Measurements from ENCODE around the gene SIPA1. TPM values are rescaled to one million over a fixed set of nuclear protein-coding genes. Genes with fewer than 3 reads are reported as not detected.

Gene SIPA1
- total and polyA plus RNA-seq, 9 of the 15 experiments (the other 6 are each of a cell fraction or from before 2014, with no cell fraction given): 0.25 to 85.8 (median 16.8) TPM

DNA sequence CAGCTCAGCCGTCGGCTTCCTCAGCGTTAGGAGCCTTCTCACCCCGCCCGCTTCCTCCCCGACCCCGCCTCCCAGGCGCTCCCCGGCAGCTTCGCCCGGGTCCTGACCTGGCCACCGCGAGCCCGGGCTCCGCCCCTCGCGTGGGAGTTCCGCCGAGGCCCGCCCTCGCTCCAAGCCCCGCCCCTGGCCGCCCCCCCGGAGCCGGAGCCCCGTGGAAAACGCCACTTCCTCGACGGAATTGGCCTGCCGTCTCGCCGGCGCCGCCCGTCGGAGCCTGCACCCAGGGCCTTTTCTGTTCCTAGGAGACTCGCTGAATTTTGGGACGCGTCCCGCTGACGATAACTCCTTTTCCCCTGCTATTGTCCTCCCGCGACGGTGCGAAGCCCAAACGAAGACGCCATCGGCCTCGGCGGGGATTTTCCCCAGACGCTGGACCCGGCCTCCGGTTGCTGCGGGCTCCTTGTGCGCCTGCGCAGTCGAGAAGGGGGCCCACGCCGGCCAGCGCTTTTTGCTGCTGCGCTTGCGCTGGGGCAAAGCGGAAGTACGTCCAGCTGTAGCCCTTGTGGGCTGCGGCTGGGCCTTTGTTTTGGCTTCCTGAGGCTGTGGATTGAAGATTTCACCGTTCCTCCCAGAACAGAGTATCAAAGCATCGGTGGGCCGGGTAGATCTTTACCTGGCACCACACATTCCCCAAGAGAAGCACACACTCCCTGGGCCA, 14.8 kb downstream of the SIPA1 start (continued):
- no peak for TF ChIP-seq ILK (tag; IDR thresholded peaks at IDR 0.05; ENCODE audit: borderline replicate concordance, low read depth)
- TF ChIP-seq MAZ (CRISPR knock-in tag; conservative IDR thresholded peaks at IDR 0.05 in 1 of 2, IDR thresholded peaks at IDR 0.05 in 1 of 2): peak; percentile 98
- TF ChIP-seq HNRNPUL1 (IDR thresholded peaks at IDR 0.05; ENCODE audit: low read length): no peak
- TF ChIP-seq, protein P1, sequence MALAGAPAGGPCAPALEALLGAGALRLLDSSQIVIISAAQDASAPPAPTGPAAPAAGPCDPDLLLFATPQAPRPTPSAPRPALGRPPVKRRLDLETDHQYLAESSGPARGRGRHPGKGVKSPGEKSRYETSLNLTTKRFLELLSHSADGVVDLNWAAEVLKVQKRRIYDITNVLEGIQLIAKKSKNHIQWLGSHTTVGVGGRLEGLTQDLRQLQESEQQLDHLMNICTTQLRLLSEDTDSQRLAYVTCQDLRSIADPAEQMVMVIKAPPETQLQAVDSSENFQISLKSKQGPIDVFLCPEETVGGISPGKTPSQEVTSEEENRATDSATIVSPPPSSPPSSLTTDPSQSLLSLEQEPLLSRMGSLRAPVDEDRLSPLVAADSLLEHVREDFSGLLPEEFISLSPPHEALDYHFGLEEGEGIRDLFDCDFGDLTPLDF (CRISPR knock-in tag; IDR thresholded peaks at IDR 0.05): peak; percentile 74
- no peak for TF ChIP-seq BDP1 (IDR thresholded peaks at IDR 0.05; ENCODE audit: insufficient read depth, insufficient read length)
- no peak for TF ChIP-seq LARP7 (IDR thresholded peaks at IDR 0.05)
- peak; percentile 71; the same call in 1 of the 2 replicates for TF ChIP-seq THAP7 (CRISPR knock-in tag; IDR thresholded peaks at IDR 0.05)
- no peak for TF ChIP-seq YBX1 (IDR thresholded peaks at IDR 0.05)
- no peak for TF ChIP-seq BCL6 (CRISPR knock-in tag; IDR thresholded peaks at IDR 0.05)
- TF ChIP-seq ZNF12 (CRISPR knock-in tag; IDR thresholded peaks at IDR 0.05): no peak; the same call in 1 of the 2 replicates
- TF ChIP-seq MYBL2 (IDR thresholded peaks at IDR 0.05; ENCODE audit: low read depth): no peak
- no peak for TF ChIP-seq MYBL2 (CRISPR knock-in tag; IDR thresholded peaks at IDR 0.05; ENCODE audit: borderline replicate concordance)
- 0 out of 4 replicates have a peak, but pooled peaks of 1 of the 2 experiments have one; percentile 23 for TF ChIP-seq TBL1XR1 (IDR thresholded peaks at IDR 0.05; ENCODE audit: low read length in 2 of 2)
- TF ChIP-seq, protein P2, sequence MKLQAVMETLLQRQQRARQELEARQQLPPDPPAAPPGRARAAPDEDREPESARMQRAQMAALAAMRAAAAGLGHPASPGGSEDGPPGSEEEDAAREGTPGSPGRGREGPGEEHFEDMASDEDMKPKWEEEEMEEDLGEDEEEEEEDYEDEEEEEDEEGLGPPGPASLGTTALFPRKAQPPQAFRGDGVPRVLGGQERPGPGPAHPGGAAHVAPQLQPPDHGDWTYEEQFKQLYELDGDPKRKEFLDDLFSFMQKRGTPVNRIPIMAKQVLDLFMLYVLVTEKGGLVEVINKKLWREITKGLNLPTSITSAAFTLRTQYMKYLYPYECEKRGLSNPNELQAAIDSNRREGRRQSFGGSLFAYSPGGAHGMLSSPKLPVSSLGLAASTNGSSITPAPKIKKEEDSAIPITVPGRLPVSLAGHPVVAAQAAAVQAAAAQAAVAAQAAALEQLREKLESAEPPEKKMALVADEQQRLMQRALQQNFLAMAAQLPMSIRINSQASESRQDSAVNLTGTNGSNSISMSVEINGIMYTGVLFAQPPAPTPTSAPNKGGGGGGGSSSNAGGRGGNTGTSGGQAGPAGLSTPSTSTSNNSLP (IDR thresholded peaks at IDR 0.05; ENCODE audit: borderline replicate concordance, low read depth, low read length): no peak
- no peak for TF ChIP-seq ZNF766 (CRISPR knock-in tag; conservative IDR thresholded peaks at IDR 0.05)
- TF ChIP-seq GTF3C2 (IDR thresholded peaks at IDR 0.05; ENCODE audit: borderline replicate concordance, extremely low read depth, insufficient read length): no peak
- TF ChIP-seq STAG1 (CRISPR knock-in tag; IDR thresholded peaks at IDR 0.05; ENCODE audit: borderline replicate concordance): no peak
- TF ChIP-seq SNRNP70 (optimal IDR thresholded peaks at IDR 0.05; ENCODE audit: low read depth, low read length): no peak
- no peak for TF ChIP-seq ZNF431 (CRISPR knock-in tag; IDR thresholded peaks at IDR 0.05)
- no peak for TF ChIP-seq NR2C1 (IDR thresholded peaks at IDR 0.05)
- TF ChIP-seq NR2C1 (tag; IDR thresholded peaks at IDR 0.05): no peak
- TF ChIP-seq KLF1 (tag; IDR thresholded peaks at IDR 0.05): no peak
